GM18508 (cell line): ENCODE measurements around the gene ASB15.

ENCODE experiments used
- ATAC-seq: cut with Tn5 transposase; IDR thresholded peaks from one replicate; pipeline ENCODE4 v1.9.1; 2021; ENCODE audit warnings: moderate number of reproducible peaks; ENCODE audit not compliant: insufficient read depth, unreplicated experiment

The ASB15 gene

DNA sequence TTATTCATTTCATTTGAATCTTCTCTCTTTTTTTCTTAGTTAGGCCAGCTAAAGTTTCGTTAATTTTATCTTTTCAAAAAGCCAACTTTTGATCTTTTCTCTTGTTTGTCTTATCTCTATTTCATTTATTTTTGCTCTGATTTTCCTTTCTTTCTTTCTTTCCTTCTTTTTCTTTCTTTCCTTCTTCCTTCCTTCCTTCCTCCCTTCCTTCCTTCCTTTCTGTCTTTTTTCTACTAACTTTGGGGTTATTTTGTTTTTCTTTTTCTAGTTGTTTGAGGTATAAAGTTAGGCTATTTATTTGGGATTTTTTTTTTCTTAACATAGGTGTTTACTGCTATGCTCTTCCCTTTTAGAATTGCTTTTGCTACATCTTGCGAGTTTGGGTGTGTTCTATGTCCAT lies 13.2 kb upstream of the ASB15 start:
- no peak for ATAC-seq

DNA sequence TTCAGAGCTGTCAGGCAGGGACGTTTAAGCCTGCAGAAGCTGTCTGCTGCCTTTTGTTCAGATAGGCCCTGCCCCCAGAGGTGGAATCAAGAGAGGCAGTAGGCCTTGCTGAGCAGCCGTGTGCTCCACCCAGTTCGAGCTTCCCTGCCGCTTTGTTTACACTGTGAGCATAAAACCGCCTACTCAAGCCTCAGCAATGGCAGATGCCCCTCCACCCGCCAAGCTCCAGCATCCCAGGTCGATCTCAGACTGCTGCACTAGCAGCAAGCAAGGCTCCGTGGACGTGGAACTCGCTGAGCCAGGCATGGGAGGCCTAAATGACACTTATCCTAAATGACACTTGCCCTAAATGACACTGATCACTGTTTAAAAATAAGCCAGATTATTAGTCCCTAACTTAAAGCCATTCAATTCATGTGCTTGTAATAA lies 6.8 kb upstream of the ASB15 start:
- ATAC-seq = no peak

DNA sequence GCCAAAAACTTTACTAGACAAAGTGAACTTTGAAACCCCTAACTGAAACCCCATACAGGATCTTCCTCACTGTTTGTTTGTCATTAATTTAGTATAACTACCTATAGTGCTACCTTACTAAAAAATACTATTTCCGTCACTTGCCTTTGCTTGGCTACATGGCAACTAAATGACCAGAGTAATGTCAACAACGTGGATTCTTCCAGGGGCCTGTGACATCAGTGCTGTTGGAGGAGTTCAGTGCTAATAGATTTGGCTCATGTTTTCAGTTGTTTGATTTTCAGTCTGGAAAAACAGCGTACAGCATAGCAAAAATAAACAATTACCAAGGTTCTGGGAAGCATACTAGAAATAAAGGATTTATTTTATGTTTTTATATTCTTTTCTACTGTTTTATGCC lies 3.0 kb upstream of the ASB15 start:
- ATAC-seq = no peak

DNA sequence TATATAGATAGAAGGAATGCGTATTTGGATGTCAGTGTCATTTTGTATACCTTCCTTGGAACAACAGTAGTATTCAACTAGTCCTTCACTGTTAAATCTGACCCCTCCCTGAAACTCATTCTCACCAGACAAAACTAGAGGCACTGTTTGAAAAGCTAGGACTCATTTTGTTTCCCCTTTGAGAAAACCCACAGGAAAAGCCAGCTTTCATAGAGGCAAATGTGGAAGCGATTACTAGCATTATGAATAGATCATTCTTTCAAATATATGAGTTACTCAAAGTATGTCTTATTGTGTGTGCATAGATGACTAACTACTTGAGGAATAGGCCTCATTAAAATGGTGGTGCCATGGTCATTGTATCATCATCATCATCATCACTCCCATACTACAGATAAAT lies 1.9 kb upstream of the ASB15 start:
- ATAC-seq = no peak

DNA sequence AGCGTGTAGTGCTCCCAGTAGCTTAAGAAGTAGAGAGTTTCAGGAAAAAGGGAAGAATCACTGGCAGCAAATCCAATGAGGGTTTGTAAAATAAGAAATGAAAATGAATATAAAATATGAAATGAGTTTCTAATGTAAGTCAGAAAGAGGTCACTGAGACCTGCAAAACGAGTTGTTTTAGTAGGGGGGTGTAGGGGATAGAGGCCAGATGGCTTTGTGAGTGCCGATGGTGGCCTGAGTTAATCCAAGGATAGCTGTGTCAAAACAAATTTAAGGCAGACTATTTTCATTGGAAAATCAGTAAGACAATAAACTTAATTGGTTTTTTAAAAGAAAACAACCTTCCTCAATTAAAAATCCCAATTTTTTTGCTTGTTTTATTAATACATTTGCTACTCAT lies 745 bp upstream of the ASB15 start:
- ATAC-seq = no peak

DNA sequence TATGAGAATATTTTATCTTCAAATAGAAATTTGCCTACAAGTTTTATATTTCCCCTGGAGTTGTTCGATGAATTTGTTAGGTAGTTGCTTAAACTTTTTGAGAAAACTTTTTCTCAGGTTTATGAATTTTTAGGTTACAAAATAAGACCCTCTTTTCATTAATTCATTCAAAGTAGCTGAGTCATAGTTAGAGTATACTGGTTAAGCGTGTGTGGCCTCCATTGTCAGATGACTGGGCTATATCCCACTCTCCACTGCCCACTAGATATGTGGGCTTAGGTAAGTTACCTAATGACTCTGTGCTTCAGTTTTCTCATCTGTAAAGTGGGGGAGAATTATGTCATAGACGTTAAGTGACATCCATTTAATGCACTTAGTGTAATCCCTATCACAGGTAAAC lies 1.0 kb downstream of the ASB15 start:
- ATAC-seq = no peak

DNA sequence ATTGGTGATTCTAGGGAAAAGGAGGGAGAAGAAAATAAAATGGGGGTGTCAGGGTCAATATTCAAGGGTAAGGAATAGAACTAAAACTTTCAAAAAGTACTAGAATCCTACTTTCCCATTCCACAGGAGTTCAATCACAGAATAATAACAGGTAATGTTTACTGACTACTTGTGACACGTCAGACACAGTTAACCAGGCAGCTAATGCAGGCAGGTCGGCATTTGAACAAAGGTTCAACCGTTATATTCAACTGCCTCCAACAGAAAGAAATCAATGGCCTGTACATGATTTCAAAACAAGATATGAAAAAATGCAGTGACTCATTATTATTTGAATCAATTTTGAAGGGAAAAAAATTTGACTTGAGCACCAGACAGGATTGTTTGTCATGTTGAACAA lies 3.1 kb downstream of the ASB15 start:
- no peak for ATAC-seq

DNA sequence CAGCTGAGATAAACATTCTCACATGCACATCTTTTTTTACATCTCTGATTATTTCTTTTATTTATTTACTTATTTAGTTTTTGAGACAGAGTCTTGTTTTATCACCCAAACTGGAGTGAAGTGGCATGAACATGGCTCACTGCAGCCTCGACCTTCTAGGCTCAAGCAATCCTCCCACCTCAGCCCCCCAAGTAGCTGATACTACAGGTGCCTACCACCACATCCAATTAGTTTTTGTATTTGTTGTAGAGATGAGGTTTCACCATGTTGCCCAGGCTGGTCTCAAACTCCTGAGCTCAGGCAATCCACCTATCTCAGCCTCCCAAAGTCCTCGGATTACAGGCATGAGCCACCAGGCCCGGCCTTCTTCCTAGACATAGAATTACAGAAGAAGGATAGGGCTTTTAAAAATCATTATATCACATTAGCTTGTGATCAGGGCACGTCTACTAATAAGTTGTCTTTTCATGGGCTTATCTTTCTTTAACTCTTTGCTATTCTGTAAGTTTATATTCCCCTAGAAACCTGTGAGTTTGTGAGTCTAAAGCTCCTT lies 5.9 kb downstream of the ASB15 start:
- no peak for ATAC-seq

DNA sequence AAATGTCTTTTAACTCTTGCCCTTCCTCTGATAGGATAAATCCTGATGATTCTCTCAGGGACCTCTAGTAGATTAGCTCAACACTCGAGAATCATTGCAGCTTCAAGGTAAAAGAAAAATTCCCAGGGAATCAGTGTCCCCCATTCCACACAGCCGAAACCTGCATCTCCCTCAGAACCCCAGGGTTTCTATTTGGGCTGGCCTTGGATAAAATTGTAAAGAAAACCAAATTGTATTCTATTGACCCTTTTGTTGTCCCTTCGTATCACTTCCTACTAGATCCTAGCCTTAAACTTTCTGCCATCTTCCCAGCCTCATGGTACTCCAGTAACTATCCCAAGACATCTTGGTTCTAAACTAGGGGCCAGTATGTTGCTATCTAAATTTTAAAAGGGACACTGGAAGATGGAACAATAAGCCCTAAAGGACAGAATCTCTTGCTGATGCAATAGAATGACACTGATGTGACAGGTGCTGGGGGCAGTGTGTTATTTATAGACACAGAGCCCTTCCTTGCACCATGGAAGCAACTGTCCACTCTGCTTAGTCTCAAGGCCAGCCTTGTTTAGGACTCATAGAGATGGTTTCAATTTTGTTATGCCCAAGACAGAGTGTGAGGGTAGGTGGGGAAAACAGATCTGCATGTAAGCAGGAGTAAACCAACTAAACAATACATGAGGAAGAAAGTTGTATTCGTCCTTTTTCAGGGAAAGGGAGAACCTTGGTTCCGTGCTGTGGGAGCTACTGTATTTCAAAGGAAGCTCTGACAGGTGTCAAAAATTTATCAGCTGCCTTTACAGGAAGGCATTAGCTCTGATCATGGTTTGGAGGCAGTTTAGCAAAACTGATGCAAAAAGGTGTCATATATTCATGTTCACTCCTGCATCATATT lies 7.6 kb downstream of the ASB15 start:
- no peak for ATAC-seq

DNA sequence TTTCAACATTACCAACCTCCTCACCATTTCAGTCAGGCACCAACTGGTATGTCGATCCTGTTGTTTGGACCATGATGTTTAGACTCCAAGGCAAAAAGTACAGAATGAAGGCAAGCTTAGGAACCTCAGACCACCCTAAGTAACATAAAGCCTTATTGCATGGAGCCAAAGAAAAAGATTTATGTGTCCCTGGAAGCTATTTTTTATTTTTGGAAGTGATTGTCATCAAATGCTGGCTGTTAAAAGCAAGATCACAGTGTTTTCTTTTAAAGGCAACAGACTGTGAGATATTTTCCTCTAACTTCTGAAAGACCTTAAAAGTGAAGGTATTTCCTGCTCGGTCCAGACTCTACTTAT lies 8.2 kb downstream of the ASB15 start:
- ATAC-seq = no peak

DNA sequence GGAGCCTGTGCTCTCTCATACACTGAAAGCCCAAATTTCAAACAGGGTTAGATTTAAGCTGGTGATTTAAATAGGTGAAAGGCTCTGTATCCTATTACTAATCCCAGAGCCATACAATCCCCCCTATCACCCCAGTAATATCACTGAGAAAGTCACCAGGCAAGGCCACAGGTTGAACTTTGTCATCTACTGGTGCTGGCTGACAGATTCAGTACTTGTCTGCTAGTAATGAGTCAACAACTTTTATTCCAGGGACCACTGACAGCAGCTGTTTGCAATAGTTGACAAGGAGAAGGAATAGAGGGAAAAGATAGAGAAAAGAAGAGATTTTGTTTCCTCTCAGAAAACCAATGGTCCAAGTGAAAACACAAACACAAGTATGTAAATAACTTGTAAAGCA lies 10.4 kb downstream of the ASB15 start:
- no peak for ATAC-seq

DNA sequence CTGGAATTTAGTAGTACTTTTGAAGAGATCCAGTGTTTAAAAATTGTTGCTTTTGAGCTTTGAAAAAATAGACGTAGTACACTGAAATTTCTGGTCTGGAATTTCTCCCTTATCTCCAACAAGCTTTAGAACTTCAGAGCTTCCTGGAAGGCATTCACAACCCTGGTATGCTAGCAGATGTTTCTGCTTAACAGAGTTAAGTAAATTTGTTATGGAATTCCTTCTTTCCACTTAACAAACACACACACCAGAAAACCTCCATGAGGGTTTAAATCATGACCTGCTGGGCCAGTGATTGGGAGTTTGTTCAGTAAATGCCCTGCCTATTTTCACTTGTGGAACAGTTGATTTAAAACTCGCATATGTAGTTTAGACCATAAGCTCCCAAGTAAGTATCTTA lies 13.7 kb downstream of the ASB15 start:
- ATAC-seq = no peak

DNA sequence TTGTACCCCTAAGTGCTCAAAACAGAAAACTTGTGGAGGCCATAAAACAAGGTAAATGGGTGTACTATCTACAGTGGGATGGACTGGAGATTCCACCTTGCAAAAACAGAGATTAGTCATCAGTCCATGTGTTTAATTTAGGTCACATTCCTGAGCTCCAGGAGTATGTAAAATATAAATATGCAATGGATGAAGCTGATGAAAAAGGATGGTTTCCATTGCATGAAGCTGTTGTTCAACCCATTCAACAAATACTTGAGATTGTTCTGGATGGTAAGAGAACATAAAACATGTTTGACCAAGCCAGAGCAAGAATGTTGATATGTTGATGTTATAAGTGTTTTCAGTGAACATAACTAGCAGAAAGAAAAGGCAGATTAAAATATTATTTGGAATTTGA lies 14.6 kb downstream of the ASB15 start:
- ATAC-seq = no peak

DNA sequence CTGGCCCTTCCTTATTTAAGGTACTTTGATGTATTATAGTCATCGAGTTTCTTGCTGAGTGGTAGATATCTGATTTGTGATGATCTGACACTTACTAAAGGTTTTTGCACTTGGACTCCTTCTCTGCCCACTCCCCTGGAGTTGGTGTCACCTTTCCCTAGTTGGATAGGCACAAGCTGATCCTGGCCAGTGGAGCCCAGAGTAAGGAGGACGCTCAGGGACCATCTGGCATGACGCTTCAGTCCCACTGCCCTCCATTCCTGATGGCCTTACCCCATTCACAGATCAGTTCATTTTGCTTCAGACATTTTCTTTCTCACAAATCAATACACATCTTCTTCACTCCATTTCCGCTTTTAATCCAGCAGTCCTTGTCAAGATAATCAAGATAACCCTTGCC lies 20.1 kb downstream of the ASB15 start:
- ATAC-seq = no peak

DNA sequence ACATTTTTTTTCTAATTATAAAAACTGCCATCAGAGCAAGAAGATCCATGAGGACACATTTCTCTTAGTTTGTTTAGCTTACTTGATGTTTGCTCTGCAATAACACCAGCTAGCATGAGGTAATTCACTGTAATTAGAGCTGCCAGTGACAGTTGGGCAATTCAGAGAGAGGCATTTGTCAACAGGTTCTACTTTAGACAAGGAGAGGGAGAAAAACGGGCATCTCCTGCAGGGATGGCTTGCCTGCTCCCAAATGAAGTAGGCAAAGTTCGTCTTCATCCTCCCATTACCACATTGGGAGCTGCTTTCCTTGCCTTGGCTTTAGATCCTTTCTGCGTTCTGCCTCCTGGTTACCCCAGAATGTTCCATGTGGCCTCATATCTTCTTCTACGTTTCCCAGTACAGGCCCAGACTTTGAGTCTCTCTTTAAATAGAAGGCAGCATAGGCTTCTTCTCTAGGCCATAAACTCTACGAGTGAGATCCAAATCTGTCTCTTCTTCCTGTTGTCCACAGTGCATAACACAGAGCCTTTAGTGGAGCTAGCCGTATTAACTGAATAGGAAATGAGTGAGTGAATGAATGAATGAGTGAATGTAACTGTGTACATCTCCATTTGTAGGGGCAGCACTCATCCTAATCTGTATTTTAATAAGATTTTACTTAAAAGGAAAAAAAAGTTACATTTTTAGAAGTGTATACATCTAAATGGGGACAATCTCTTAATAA lies 21.2 kb downstream of the ASB15 start:
- no peak for ATAC-seq

DNA sequence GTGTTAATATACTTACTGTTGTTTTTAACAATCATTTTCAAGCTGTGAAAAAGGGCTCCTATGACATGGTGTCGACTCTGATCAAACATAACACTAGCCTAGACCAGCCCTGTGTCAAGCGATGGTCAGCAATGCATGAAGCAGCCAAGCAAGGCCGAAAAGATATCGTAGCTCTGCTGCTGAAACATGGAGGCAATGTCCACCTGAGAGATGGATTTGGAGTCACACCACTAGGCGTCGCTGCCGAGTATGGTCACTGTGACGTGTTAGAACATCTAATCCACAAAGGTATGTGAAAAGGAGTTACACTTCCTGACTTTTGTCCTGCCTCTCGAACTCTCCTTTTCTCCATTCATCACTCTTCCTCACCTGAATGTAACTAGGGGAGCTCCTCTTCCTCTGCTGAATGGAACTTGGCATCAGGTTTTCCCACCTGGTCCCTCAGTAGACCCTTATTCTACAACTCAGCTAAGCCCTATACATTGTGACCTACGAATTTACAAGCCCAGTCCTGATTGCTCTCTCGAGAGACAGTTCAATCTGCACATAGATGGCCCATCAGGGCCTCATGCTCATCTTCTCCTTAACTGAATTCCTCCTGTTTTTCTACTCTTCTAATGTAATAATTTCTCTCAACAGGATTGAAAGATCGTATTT lies 23.0 kb downstream of the ASB15 start:
- peak; percentile 97 for ATAC-seq

DNA sequence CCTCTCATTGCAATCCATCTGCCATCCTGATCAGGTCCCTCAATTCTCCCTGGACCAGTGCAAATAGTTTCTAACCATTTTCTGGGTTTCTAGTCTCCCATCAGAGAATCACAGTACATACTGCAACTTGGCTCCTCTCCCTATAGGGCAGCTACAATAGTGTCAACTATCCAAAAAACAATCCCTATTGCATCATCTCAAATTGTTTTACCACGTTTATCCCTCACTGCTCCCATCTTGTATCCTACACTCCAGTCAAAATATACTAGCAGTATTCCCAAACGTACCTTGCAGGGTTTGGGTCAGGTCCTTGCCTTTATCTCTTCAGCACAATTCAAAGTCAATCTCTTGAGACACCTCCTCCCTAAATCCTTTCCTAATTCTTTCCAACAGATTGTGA lies 23.6 kb downstream of the ASB15 start:
- ATAC-seq = no peak

DNA sequence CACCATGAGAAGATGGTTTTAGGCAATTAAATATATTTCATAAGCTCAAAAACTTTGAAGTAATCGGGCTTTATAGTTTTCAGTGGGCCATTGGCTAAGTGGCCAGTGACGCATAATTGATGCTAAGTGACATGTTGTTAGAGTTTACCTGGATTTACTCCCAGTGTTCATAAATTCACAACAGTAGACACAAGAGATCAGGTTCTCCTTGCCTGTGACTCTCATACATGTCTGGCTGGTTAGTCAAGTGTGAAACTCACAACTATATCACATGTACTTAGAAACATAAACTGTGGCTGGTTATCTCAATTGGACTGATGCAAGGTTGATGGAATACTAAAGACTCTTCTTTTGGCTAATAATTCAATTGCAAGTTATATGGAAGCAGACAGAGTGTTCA lies 26.2 kb downstream of the ASB15 start:
- no peak for ATAC-seq

DNA sequence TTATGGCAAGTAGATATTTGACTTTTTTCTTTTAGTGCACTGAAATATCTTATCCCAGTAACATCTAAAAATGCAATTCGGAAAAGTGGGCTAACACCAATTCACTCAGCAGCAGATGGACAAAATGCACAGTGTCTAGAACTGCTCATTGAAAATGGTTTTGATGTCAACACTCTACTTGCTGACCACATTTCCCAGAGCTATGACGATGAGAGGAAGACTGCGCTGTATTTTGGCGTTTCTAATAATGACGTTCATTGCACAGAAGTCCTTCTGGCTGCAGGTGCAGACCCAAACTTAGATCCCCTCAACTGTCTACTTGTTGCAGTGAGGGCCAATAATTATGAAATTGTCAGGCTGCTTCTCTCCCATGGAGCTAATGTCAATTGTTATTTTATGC lies 27.2 kb downstream of the ASB15 start:
- ATAC-seq = no peak

DNA sequence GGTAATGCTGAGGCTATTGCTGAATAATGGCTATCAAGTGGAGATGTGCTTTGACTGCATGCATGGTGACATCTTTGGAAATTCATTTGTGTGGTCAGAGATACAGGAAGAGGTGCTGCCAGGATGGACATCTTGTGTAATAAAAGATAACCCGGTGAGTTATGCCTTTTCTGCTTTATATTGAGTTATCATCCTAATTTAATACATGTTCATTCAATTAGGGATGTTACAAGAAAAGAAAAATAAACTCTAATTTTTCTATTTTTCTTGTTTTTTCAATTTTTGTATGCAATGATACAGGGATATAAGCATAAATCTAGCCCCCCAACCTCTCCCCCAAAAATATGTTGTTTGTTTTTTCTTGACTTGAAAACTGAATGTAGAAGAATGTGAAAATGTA lies 27.7 kb downstream of the ASB15 start:
- ATAC-seq = no peak

DNA sequence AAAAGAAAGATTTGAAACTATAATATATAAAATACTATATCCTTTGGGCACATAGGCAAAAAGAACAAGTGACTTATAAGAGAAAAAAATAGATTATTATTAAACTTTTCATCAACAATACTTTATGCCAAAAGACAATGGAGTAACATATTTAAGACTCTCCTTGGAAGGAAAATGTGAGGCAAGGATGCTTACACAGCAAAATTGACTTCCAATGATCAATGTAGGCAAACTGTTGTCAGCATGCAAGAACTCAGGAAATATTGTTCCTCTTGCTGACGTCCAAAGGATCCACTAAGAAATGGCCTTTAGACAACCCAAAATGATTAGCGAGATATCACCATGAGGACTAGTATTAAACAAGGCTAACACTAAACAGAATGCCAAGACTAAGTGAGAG lies 31.2 kb downstream of the ASB15 start:
- ATAC-seq = no peak
